ENCODE measurements around the gene THAP10. TPM values are rescaled to one million over a fixed set of nuclear protein-coding genes. Genes with fewer than 3 reads are reported as not detected.
"Not testable (repeated sequence)": the region's sequence is repeated elsewhere in the genome, so short reads cannot be mapped to it uniquely, and the experiment has no call there.

The THAP10 gene
- total and polyA plus RNA-seq, 2 donors from 2014 or later = 3.4 to 3.5 TPM

- Histone ChIP-seq H3K27me3 (ENCODE audit: control insufficient read depth, insufficient read depth, low read length) (no peaks in the 10 kb centered on the region), H3K4me1 (ENCODE audit: control insufficient read depth in 2 of 3, insufficient read depth in 2 of 3, low read depth in 1 of 3, low read length in 3 of 3) (no peaks in the 10 kb centered on the region), H3K9me3 (ENCODE audit: control insufficient read depth in 2 of 3, insufficient read depth in 1 of 3, low read length in 3 of 3) (no peaks in the 10 kb centered on the region), H3K27ac (ENCODE audit: low read depth in 2 of 2, low read length in 2 of 2) (no peak overlapping the region), H3K4me3 (ENCODE audit: low read length in 3 of 3) (no peak overlapping the region), H3K36me3 (ENCODE audit: control insufficient read depth in 2 of 3, insufficient read depth in 3 of 3, low read length in 3 of 3) (no peaks in the 10 kb centered on the region), H3K9ac (ENCODE audit: low read length in 3 of 3) (no peak overlapping the region)
- intact Hi-C loops (cut with DNase I) = no loop called here
- FAIRE-seq (no peak), DNase-seq (no peak)
- TF ChIP-seq, protein P1, sequence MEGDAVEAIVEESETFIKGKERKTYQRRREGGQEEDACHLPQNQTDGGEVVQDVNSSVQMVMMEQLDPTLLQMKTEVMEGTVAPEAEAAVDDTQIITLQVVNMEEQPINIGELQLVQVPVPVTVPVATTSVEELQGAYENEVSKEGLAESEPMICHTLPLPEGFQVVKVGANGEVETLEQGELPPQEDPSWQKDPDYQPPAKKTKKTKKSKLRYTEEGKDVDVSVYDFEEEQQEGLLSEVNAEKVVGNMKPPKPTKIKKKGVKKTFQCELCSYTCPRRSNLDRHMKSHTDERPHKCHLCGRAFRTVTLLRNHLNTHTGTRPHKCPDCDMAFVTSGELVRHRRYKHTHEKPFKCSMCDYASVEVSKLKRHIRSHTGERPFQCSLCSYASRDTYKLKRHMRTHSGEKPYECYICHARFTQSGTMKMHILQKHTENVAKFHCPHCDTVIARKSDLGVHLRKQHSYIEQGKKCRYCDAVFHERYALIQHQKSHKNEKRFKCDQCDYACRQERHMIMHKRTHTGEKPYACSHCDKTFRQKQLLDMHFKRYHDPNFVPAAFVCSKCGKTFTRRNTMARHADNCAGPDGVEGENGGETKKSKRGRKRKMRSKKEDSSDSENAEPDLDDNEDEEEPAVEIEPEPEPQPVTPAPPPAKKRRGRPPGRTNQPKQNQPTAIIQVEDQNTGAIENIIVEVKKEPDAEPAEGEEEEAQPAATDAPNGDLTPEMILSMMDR (IDR thresholded peaks at IDR 0.05; ENCODE audit: borderline replicate concordance, extremely low read depth, insufficient read depth) = no peak
Observed at GRCh38 chr15:70859998-70860397, 32.2 kb downstream of the THAP10 start.

GRCh38 chr15:70859322-70859908 is 32.8 kb downstream of the THAP10 start:
- H3K27ac ChIP-seq (ENCODE audit: low read depth in 2 of 2, low read length in 2 of 2) = no peak overlapping the region
- no peak overlapping the region for H3K4me3 ChIP-seq (ENCODE audit: low read length in 3 of 3)
- H3K4me1 ChIP-seq (ENCODE audit: control insufficient read depth in 2 of 3, insufficient read depth in 2 of 3, low read depth in 1 of 3, low read length in 3 of 3) = peaks cover 0 to 2% (median 0%) of the 10 kb centered on the region in 3 donors
- FAIRE-seq = no peak
- H3K27me3 ChIP-seq (ENCODE audit: control insufficient read depth, insufficient read depth, low read length) = no peaks in the 10 kb centered on the region
- intact Hi-C loops (cut with DNase I) = no loop called here
- no peaks in the 10 kb centered on the region for H3K9me3 ChIP-seq (ENCODE audit: control insufficient read depth in 2 of 3, insufficient read depth in 1 of 3, low read length in 3 of 3)
- no peaks in the 10 kb centered on the region for H3K36me3 ChIP-seq (ENCODE audit: control insufficient read depth in 2 of 3, insufficient read depth in 3 of 3, low read length in 3 of 3)
- TF ChIP-seq, protein P1 (IDR thresholded peaks at IDR 0.05; ENCODE audit: borderline replicate concordance, extremely low read depth, insufficient read depth) = no peak
- no peak overlapping the region for H3K9ac ChIP-seq (ENCODE audit: low read length in 3 of 3)
- no peak for DNase-seq

DNA sequence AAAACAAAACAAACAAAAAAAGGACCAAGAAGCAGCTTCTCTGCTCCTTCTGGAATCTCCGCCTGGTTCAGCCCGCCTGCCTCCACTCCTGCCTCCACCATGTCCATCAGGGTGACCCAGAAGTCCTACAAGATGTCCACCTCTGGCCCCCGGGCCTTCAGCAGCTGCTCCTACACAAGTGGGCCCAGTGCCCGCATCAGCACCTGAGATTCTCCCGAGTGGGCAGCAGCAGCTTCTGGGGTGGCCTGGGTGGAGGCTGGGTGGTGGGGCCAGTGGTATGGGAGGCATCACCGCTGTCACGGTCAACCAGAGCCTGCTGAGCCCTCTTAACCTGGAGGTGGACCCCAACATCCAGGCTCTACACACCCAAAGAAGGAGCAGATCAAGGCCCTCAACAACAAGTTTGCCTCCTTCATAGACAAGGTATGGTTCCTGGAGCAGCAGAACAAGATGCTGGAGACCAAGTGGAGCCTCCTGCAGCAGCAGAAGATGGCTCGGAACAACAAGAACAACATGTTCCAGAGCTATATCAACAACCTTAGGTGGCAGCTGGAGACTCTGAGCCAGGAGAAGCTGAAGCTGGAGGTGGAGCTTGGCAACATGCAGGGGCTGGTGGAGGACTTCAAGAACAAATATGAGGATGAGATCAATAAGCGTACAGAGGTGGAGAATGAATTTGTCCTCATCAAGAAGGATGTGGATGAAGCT is 33.5 kb downstream of the THAP10 start:
- H3K4me1 ChIP-seq (ENCODE audit: control insufficient read depth in 2 of 3, insufficient read depth in 2 of 3, low read depth in 1 of 3, low read length in 3 of 3); FAIRE-seq; DNase-seq; H3K4me3 ChIP-seq (ENCODE audit: low read length in 3 of 3); H3K27ac ChIP-seq (ENCODE audit: low read depth in 2 of 2, low read length in 2 of 2); intact Hi-C loops (cut with DNase I); H3K9me3 ChIP-seq (ENCODE audit: control insufficient read depth in 2 of 3, insufficient read depth in 1 of 3, low read length in 3 of 3); H3K36me3 ChIP-seq (ENCODE audit: control insufficient read depth in 2 of 3, insufficient read depth in 3 of 3, low read length in 3 of 3); H3K27me3 ChIP-seq (ENCODE audit: control insufficient read depth, insufficient read depth, low read length); H3K9ac ChIP-seq (ENCODE audit: low read length in 3 of 3): not testable (repeated sequence)

GRCh38 chr15:70857562-70858285 is 34.5 kb downstream of the THAP10 start:
- no peak overlapping the region for H3K4me3 ChIP-seq (ENCODE audit: low read length in 3 of 3)
- H3K4me1 ChIP-seq (ENCODE audit: control insufficient read depth in 2 of 3, insufficient read depth in 2 of 3, low read depth in 1 of 3, low read length in 3 of 3) = peaks cover 0 to 6% (median 0%) of the 10 kb centered on the region in 3 donors
- no peaks in the 10 kb centered on the region for H3K9me3 ChIP-seq (ENCODE audit: control insufficient read depth in 2 of 3, insufficient read depth in 1 of 3, low read length in 3 of 3)
- TF ChIP-seq, protein P1 (IDR thresholded peaks at IDR 0.05; ENCODE audit: borderline replicate concordance, extremely low read depth, insufficient read depth) = no peak
- DNase-seq = no peak
- no peaks in the 10 kb centered on the region for H3K36me3 ChIP-seq (ENCODE audit: control insufficient read depth in 2 of 3, insufficient read depth in 3 of 3, low read length in 3 of 3)
- intact Hi-C loops (cut with DNase I) = no loop called here
- H3K27ac ChIP-seq (ENCODE audit: low read depth in 2 of 2, low read length in 2 of 2) = no peak overlapping the region
- no peak overlapping the region for H3K9ac ChIP-seq (ENCODE audit: low read length in 3 of 3)
- FAIRE-seq = no peak
- no peaks in the 10 kb centered on the region for H3K27me3 ChIP-seq (ENCODE audit: control insufficient read depth, insufficient read depth, low read length)
